HCT116 (cell line): ENCODE data around the gene TRPM4. TPM values are rescaled to one million over a fixed set of nuclear protein-coding genes. Genes with fewer than 3 reads are reported as not detected.

Source experiments
- ATAC-seq: fragments of 200-7000 bp; cut with Tn5 transposase; 2 replicates; pipeline ENCODE4 v1.9.1; 2020; ENCODE audit warnings: mild to moderate bottlenecking, moderate library complexity
- BruUV-seq: library from RNA; stranded (reverse); fragments of 400-500 nt; replicated peaks from 2 replicates; lab custom pipeline; 2021; lab: Mats Ljungman, UMichigan
- CTCF ChIA-PET: fragments of 300-600 bp; sonication (Branson Sonifier 250); formaldehyde crosslinking; loops from one replicate; lab custom pipeline; 2021; ENCODE audit warnings: antibody characterized with exemption; lab: Charles Lee
- POLR2A ChIA-PET: fragments of 300-600, 350-600 bp; sonication (Branson Sonifier 250); formaldehyde crosslinking; loops from one replicate; lab custom pipeline; 2021; ENCODE audit warnings: antibody characterized with exemption; lab: Charles Lee
- RAD21 ChIA-PET, 2 experiments: fragments of 300-600 bp; sonication (Branson Sonifier 250); formaldehyde crosslinking; loops; one replicate each; lab custom pipeline; 2023; ENCODE audit warnings: low total read pairs in 2 of 2; ENCODE audit not compliant: uncharacterized antibody in 2 of 2, unreplicated experiment in 2 of 2, low non-redundant PET in 1 of 2; lab: Charles Lee
- DNase-seq: peaks from one replicate; pipeline ENCODE4 v3.0.0-alpha.2; 2010; ENCODE audit warnings: low read depth, low spot score
- H2AFZ ChIP-seq: fragments of 200-600 bp; shearing (Covaris generic), sonication (generic); 2 replicates; pipeline ENCODE4 v1.6.1; 2017; ENCODE audit warnings: low read depth, mixed run types, mixed read lengths, antibody characterized with exemption, low read length; ENCODE audit not compliant: poor library complexity, severe bottlenecking
- H3K27ac ChIP-seq: 2 replicates; pipeline ENCODE4 v1.5.1; 2012; ENCODE audit warnings: low read depth, low read length
- H3K27me3 ChIP-seq: fragments of 200-600 bp; sonication (generic); 2 replicates; pipeline ENCODE4 v1.6.1; 2016; ENCODE audit warnings: mixed run types, low read length, mixed read lengths; ENCODE audit not compliant: insufficient read depth
- H3K36me3 ChIP-seq, 2 experiments: fragments of 200-500 bp in 1 of 2; fragments of 200-600 bp in 1 of 2; sonication (Bioruptor generic) in 1 of 2; sonication (generic) in 1 of 2; 2 replicates each; pipeline versions ENCODE4 v1.5.1 to v1.6.1; 2014 to 2016; ENCODE audit warnings: low read length in 2 of 2, inconsistent platforms in 1 of 2, mixed read lengths in 1 of 2, mixed run types in 1 of 2; ENCODE audit not compliant: insufficient read depth in 2 of 2, control insufficient read depth in 1 of 2
- H3K4me1 ChIP-seq, 2 experiments: fragments of 200-600 bp in 1 of 2; sonication (generic) in 1 of 2; 2 replicates each; pipeline versions ENCODE4 v1.5.1 to v1.6.1; 2012 to 2017; ENCODE audit warnings: low read length in 2 of 2, inconsistent platforms in 1 of 2, mild to moderate bottlenecking in 1 of 2, mixed read lengths in 1 of 2, mixed run types in 1 of 2, moderate library complexity in 1 of 2; ENCODE audit not compliant: insufficient read depth in 2 of 2, control insufficient read depth in 1 of 2
- H3K4me2 ChIP-seq: fragments of 200-600 bp; sonication (generic); 2 replicates; pipeline ENCODE4 v1.6.1; 2017; ENCODE audit warnings: mixed run types, low read length, mixed read lengths
- H3K4me3 ChIP-seq, 2 experiments: fragments of 200-600 bp in 1 of 2; sonication (generic) in 1 of 2; replicated peaks in 1 of 2; 2 replicates each; pipeline ENCODE4 v1.5.1; 2011 to 2016; ENCODE audit warnings: low read length in 2 of 2, control low read depth in 1 of 2, low read depth in 1 of 2, mild to moderate bottlenecking in 1 of 2, mixed read lengths in 1 of 2, mixed run types in 1 of 2
- H3K79me2 ChIP-seq: fragments of 200-600 bp; sonication (generic); 2 replicates; pipeline ENCODE4 v1.6.1; 2017; ENCODE audit warnings: mild to moderate bottlenecking, mixed run types, low read length, moderate library complexity, mixed read lengths; ENCODE audit not compliant: insufficient read depth
- H3K9ac ChIP-seq: fragments of 200-600 bp; sonication (generic); 2 replicates; pipeline ENCODE4 v1.6.1; 2016; ENCODE audit warnings: low read length, mixed read lengths
- H3K9me2 ChIP-seq: fragments of 200-600 bp; sonication (generic), shearing (Covaris generic); 2 replicates; pipeline ENCODE4 v1.6.1; 2017; ENCODE audit warnings: mixed run types, mild to moderate bottlenecking, moderate library complexity; ENCODE audit not compliant: insufficient read depth
- H3K9me3 ChIP-seq, 2 experiments: fragments of 200-500 bp in 1 of 2; fragments of 200-600 bp in 1 of 2; sonication (Bioruptor generic) in 1 of 2; sonication (generic) in 1 of 2; 2 replicates each; pipeline ENCODE4 v1.6.1; 2014 to 2017; ENCODE audit warnings: low read length in 2 of 2, mixed read lengths in 2 of 2, inconsistent platforms in 1 of 2, low read depth in 1 of 2, mild to moderate bottlenecking in 1 of 2, mixed run types in 1 of 2, moderate library complexity in 1 of 2; ENCODE audit not compliant: control insufficient read depth in 1 of 2, insufficient read depth in 1 of 2
- H4K20me1 ChIP-seq: fragments of 200-600 bp; sonication (generic), shearing (Covaris generic); 2 replicates; pipeline ENCODE4 v1.6.1; 2017; ENCODE audit warnings: mixed run types, mild to moderate bottlenecking, moderate library complexity; ENCODE audit not compliant: insufficient read depth
- CTCF ChIP-seq, 3 experiments: fragments of 200-600 bp in 1 of 3; sonication (generic) in 1 of 3; IDR thresholded peaks in 2 of 3; conservative IDR thresholded peaks in 1 of 3; 2 replicates each; pipeline ENCODE4 v1.5.1; 2012 to 2017; ENCODE audit warnings: low read depth in 2 of 3, low read length in 2 of 3, antibody characterized with exemption in 1 of 3, borderline replicate concordance in 1 of 3, control low read depth in 1 of 3, mild to moderate bottlenecking in 1 of 3, mixed read lengths in 1 of 3, mixed run types in 1 of 3, moderate library complexity in 1 of 3; ENCODE audit not compliant: insufficient read depth in 1 of 3
- EZH2phosphoT487 ChIP-seq: fragments of 200-600 bp; IDR thresholded peaks from 2 replicates; pipeline ENCODE4 v1.6.1; 2018; ENCODE audit warnings: antibody characterized with exemption, borderline replicate concordance
- FOSL1 ChIP-seq: IDR thresholded peaks from 2 replicates; pipeline ENCODE4 v1.6.1; 2012; ENCODE audit warnings: low read depth
- MAX ChIP-seq: IDR thresholded peaks from 2 replicates; pipeline ENCODE4 v1.6.1; 2012
- POLR2A ChIP-seq: IDR thresholded peaks from 2 replicates; pipeline ENCODE4 v1.7.0; 2011; ENCODE audit warnings: borderline replicate concordance; ENCODE audit not compliant: insufficient read depth, insufficient read length; ENCODE audit errors: extremely low read depth
- POLR2AphosphoS5 ChIP-seq: IDR thresholded peaks from 2 replicates; pipeline ENCODE4 v1.6.1; 2011; ENCODE audit warnings: mild to moderate bottlenecking, low read depth, low read length, moderate library complexity
- RAD21 ChIP-seq: IDR thresholded peaks from 2 replicates; pipeline ENCODE4 v1.6.1; 2012; ENCODE audit warnings: low read depth, mild to moderate bottlenecking
- SIN3A ChIP-seq: IDR thresholded peaks from 2 replicates; pipeline ENCODE4 v1.6.1; 2012; ENCODE audit warnings: low read depth
- YY1 ChIP-seq: IDR thresholded peaks from 2 replicates; pipeline ENCODE4 v1.6.1; 2011; ENCODE audit warnings: low read length, low read depth, moderate library complexity, mild to moderate bottlenecking; ENCODE audit not compliant: insufficient replicate concordance; ENCODE audit errors: extremely low read depth
- ZNF274 ChIP-seq: fragments of 200-500 bp; sonication (Bioruptor generic); IDR thresholded peaks from 2 replicates; pipeline ENCODE4 v1.6.1; 2014; ENCODE audit warnings: mild to moderate bottlenecking, low read depth, low read length, inconsistent platforms
- intact Hi-C: fragments of 100-400 bp; cut with micrococcal nuclease; formaldehyde crosslinking; loops from 2 replicates; pipeline ENCODE4 v1.10.0; 2022
- total RNA-seq: library from RNA; stranded (reverse); gene quantifications from one replicate; pipeline ENCODE4 v1.2.1, GENCODE V29; 2021; ENCODE audit not compliant: unreplicated experiment

Gene TRPM4
- total RNA-seq, 1 experiment from 2014 or later = 44.2 TPM

- H3K9me2 ChIP-seq = no peaks in the 10 kb centered on the region
- H3K4me2 ChIP-seq = no peak overlapping the region
- H3K4me1 ChIP-seq = peaks cover 7 to 20% of the 10 kb centered on the region in 2 experiments; a peak in 3 of 4 replicates
- H3K9me3 ChIP-seq = no peaks in the 10 kb centered on the region
- H3K27ac ChIP-seq = no peak overlapping the region
- H3K9ac ChIP-seq = no peak overlapping the region
- intact Hi-C loops = loop anchor here (5.0 kb wide), 1 partner anchor 225 kb away; no protein-coding TSS in a partner anchor
- no peak overlapping the region for H3K4me3 ChIP-seq
- no peak for TF ChIP-seq ZNF274
- TF ChIP-seq RAD21 = no peak
- TF ChIP-seq CTCF (IDR thresholded peaks at IDR 0.05 in 2 of 3, conservative IDR thresholded peaks at IDR 0.05 in 1 of 3; ENCODE audit: borderline replicate concordance in 1 of 3, insufficient read depth in 1 of 3, low read depth in 2 of 3, low read length in 2 of 3) = no peak
- no peak for TF ChIP-seq SIN3A
- TF ChIP-seq FOSL1 = no peak
- H3K36me3 ChIP-seq = no peaks in the 10 kb centered on the region
- H3K79me2 ChIP-seq = no peaks in the 10 kb centered on the region
- H3K27me3 ChIP-seq = no peaks in the 10 kb centered on the region
- H2AFZ ChIP-seq = no peak overlapping the region
- ATAC-seq (no peak), DNase-seq (no peak)
- H4K20me1 ChIP-seq = no peaks in the 10 kb centered on the region
- BruUV-seq = no TSS peak
- CTCF ChIA-PET = interaction anchor here (1.2 to 1.4 kb wide), 2 partner anchors 14 to 24 kb away, joined by 5 to 6 read pairs; no protein-coding TSS in a partner anchor
- RAD21 ChIA-PET = no interaction called here
- POLR2A ChIA-PET = no interaction called here
Measured at GRCh38 chr19:49222528-49222927, 64.9 kb downstream of the TRPM4 start.

- Histone ChIP-seq H3K36me3 (no peaks in the 10 kb centered on the region), H3K9me2 (no peaks in the 10 kb centered on the region)
- TF ChIP-seq POLR2AphosphoS5 (no peak), YY1 (no peak), EZH2phosphoT487 (no peak), CTCF (IDR thresholded peaks at IDR 0.05 in 2 of 3, conservative IDR thresholded peaks at IDR 0.05 in 1 of 3; ENCODE audit: borderline replicate concordance in 1 of 3, insufficient read depth in 1 of 3, low read depth in 2 of 3, low read length in 2 of 3) (no peak), POLR2A (no peak), MAX (no peak), ZNF274 (no peak)
- TF ChIP-seq, all 23 proteins: peak for 0
- ChIA-PET CTCF (no interaction called here), POLR2A (no interaction called here), RAD21 (no interaction called here)
- H3K4me1 ChIP-seq = peaks cover 7 to 20% of the 10 kb centered on the region in 2 experiments; a peak in 3 of 4 replicates
- H3K27ac ChIP-seq = no peak overlapping the region
- DNase-seq (no peak), ATAC-seq (no peak)
- no peaks in the 10 kb centered on the region for H4K20me1 ChIP-seq
- H3K4me3 ChIP-seq = no peak overlapping the region
- H2AFZ ChIP-seq = no peak overlapping the region
- H3K27me3 ChIP-seq = no peaks in the 10 kb centered on the region
- BruUV-seq = no TSS peak
- H3K9ac ChIP-seq = no peak overlapping the region
- H3K79me2 ChIP-seq = no peaks in the 10 kb centered on the region
- intact Hi-C loops = loop anchor here (5.0 kb wide), 1 partner anchor 226 kb away; no protein-coding TSS in a partner anchor
- no peak overlapping the region for H3K4me2 ChIP-seq
- no peaks in the 10 kb centered on the region for H3K9me3 ChIP-seq
Measured at GRCh38 chr19:49223472-49223871, 65.9 kb downstream of the TRPM4 start.
